Measurements from ENCODE around the gene HMGXB4. TPM values are rescaled to one million over a fixed set of nuclear protein-coding genes. Genes with fewer than 3 reads are reported as not detected.

Gene HMGXB4
- total RNA-seq, 4 donors from 2014 or later, result 25.0 to 45.9 (median 29.2) TPM

- Histone ChIP-seq H3K27ac (no peak overlapping the region), H3K36me3 (peaks cover 0 to 90% (median 0%) of the 10 kb centered on the region in 3 donors), H3K4me1 (peaks cover 0 to 5% (median 0%) of the 10 kb centered on the region in 4 donors), H3K9me3 (no peaks in the 10 kb centered on the region), H3K27me3 (no peaks in the 10 kb centered on the region), H3K4me3 (no peak overlapping the region)
- no peak for DNase-seq
- TF ChIP-seq CTCF (IDR thresholded peaks at IDR 0.05), result no peak
- TF ChIP-seq POLR2A (IDR thresholded peaks at IDR 0.05), result no peak
Observed at GRCh38 chr22:35325209-35325608, 67.9 kb downstream of the HMGXB4 start.

- H3K9me3 ChIP-seq, result no peaks in the 10 kb centered on the region
- H3K4me3 ChIP-seq, result no peak overlapping the region
- no peaks in the 10 kb centered on the region for H3K27me3 ChIP-seq
- TF ChIP-seq POLR2A (IDR thresholded peaks at IDR 0.05), result no peak
- TF ChIP-seq CTCF (IDR thresholded peaks at IDR 0.05), result no peak
- no peak for DNase-seq
- peaks cover 0 to 11% (median 2%) of the 10 kb centered on the region in 4 donors for H3K4me1 ChIP-seq
- peaks cover 0 to 94% (median 0%) of the 10 kb centered on the region in 3 donors for H3K36me3 ChIP-seq
- no peak overlapping the region for H3K27ac ChIP-seq
Observed at GRCh38 chr22:35326854-35327562, 69.7 kb downstream of the HMGXB4 start.

DNA sequence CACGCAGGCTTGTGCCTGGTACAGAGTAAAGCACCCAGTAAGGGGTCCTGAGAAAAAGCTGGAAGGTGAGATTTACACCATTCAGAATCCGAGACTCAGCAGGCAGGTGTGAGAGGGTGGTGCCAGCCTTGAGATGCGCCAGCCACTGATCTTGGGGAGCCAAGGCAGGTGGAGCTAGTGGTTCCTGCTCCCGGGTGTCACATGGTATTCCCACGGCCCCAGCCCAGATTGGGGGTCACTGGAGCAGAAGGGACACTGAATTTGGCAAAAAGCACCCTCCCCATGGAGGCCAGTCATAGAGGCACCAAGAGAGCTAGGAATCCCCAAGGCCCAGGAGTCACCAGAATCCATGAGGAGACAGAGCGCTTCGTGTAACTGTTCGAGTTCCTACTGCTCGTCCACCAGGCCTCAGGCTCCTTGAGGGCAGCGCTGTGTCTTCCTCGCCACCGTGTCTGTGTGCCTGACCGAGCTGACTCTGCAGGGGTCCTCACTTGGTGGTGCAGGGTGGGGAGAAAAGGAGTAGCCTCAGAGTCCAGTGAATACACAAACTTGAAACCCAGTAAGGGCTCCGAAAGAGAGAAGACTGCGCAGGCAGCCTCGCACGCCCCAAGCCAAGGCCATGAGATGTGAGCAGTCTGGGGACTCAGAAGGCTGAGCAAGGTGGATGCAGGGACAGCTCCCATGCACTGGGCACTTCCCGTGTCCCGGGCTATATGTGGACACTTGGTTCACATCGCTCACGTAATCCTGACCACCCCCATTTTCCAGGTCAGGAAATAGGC lies 70.6 kb downstream of the HMGXB4 start:
- H3K27me3 ChIP-seq, result no peaks in the 10 kb centered on the region
- H3K9me3 ChIP-seq, result no peaks in the 10 kb centered on the region
- H3K4me3 ChIP-seq, result no peak overlapping the region
- TF ChIP-seq CTCF (IDR thresholded peaks at IDR 0.05) (no peak), POLR2A (IDR thresholded peaks at IDR 0.05) (no peak)
- H3K4me1 ChIP-seq, result peaks cover 0 to 11% (median 2%) of the 10 kb centered on the region in 4 donors
- no peak overlapping the region for H3K27ac ChIP-seq
- DNase-seq, result no peak
- H3K36me3 ChIP-seq, result peaks cover 0 to 94% (median 0%) of the 10 kb centered on the region in 3 donors

- peaks cover 0 to 94% (median 0%) of the 10 kb centered on the region in 3 donors for H3K36me3 ChIP-seq
Observed at GRCh38 chr22:35328472-35328885, 71.2 kb downstream of the HMGXB4 start.

More at GRCh38 chr22:35328472-35328885, 71.2 kb downstream of the HMGXB4 start:
- no peaks in the 10 kb centered on the region for H3K9me3 ChIP-seq
- H3K27ac ChIP-seq, result no peak overlapping the region
- H3K4me3 ChIP-seq, result no peak overlapping the region
- no peaks in the 10 kb centered on the region for H3K27me3 ChIP-seq
- TF ChIP-seq POLR2A (IDR thresholded peaks at IDR 0.05) (no peak), CTCF (IDR thresholded peaks at IDR 0.05) (no peak)
- no peak for DNase-seq
- H3K4me1 ChIP-seq, result peaks cover 0 to 11% (median 2%) of the 10 kb centered on the region in 4 donors

Measured in Peyer's patch (tissue), 4 donors.